HepG2 (cell line): Measurements from ENCODE around the gene MIR17HG. TPM values are rescaled to one million over a fixed set of nuclear protein-coding genes. Genes with fewer than 3 reads are reported as not detected.

Experiments used
- ATAC-seq: fragments of 200-7000 bp; cut with Tn5 transposase; 3 replicates; pipeline ENCODE4 v1.9.1; 2020; ENCODE audit warnings: mild to moderate bottlenecking, moderate library complexity
- BruUV-seq: library from RNA; stranded (reverse); fragments of 400-500 nt; replicated peaks from 2 replicates; lab custom pipeline; 2021; lab: Mats Ljungman, UMichigan
- CTCF ChIA-PET: fragments of 300-600 bp; formaldehyde crosslinking; extraction: SDS; loops from one replicate; lab custom pipeline; 2021; ENCODE audit warnings: low total read pairs, inconsistent platforms, low intra/inter-chr PET ratio; lab: Yijun Ruan, JAX
- POLR2A ChIA-PET: fragments of 350-600 bp; sonication (Branson Sonifier 250); formaldehyde crosslinking; loops from one replicate; lab custom pipeline; 2020; ENCODE audit warnings: antibody characterized with exemption, inconsistent platforms; lab: Yijun Ruan, JAX
- DNase-seq: peaks from one replicate; pipeline ENCODE4 v3.0.0-alpha.2; 2015; ENCODE audit warnings: low spot score
- FAIRE-seq: peaks from 3 replicates; lab custom pipeline; 2011; peaks lifted over from hg19 to GRCh38; lab: Jason Lieb, UNC
- H2AFZ ChIP-seq: one replicate; pipeline ENCODE4 v1.6.1; 2011; ENCODE audit warnings: low read length, inconsistent platforms
- H3K27ac ChIP-seq: fragments of 300-600 bp; 3 replicates; pipeline ENCODE4 v1.8.0; 2011; ENCODE audit warnings: mixed run types, mild to moderate bottlenecking, mixed read lengths, low read length, inconsistent platforms; ENCODE audit not compliant: insufficient read depth; ENCODE audit errors: extremely low read length
- H3K27me3 ChIP-seq, 2 experiments: fragments of 200-600 bp in 1 of 2; 2 replicates in 1 of 2; 3 replicates in 1 of 2; pipeline versions ENCODE4 v1.6.0 to v1.8.0; 2011; ENCODE audit warnings: low read length in 2 of 2, mild to moderate bottlenecking in 2 of 2, moderate library complexity in 2 of 2, inconsistent platforms in 1 of 2; ENCODE audit not compliant: insufficient read depth in 2 of 2, control insufficient read depth in 1 of 2
- H3K36me3 ChIP-seq, 2 experiments: fragments of 200-600 bp in 1 of 2; replicated peaks in 1 of 2; 2 replicates in 1 of 2; 3 replicates in 1 of 2; pipeline versions ENCODE4 v1.5.1 to v1.8.0; 2011; ENCODE audit warnings: low read length in 2 of 2, inconsistent platforms in 1 of 2; ENCODE audit not compliant: insufficient read depth in 2 of 2, control insufficient read depth in 1 of 2
- H3K4me1 ChIP-seq: 2 replicates; pipeline ENCODE4 v1.5.1; 2012; ENCODE audit warnings: low read length, inconsistent platforms; ENCODE audit not compliant: insufficient read depth
- H3K4me2 ChIP-seq: 2 replicates; pipeline ENCODE4 v1.6.0; 2011; ENCODE audit warnings: low read depth, low read length, inconsistent platforms
- H3K4me3 ChIP-seq, 3 experiments: fragments of 200-600 bp in 1 of 3; sonication (generic), shearing (Covaris generic) in 1 of 3; replicated peaks in 1 of 3; 2 replicates each; pipeline ENCODE4 v1.5.1; 2011 to 2016; ENCODE audit warnings: low read length in 3 of 3, inconsistent platforms in 2 of 3, low read depth in 2 of 3, mild to moderate bottlenecking in 2 of 3, control low read depth in 1 of 3, mixed read lengths in 1 of 3; ENCODE audit not compliant: insufficient read depth in 1 of 3
- H3K79me2 ChIP-seq: one replicate; pipeline ENCODE4 v1.6.1; 2011; ENCODE audit warnings: low read length, inconsistent platforms; ENCODE audit not compliant: insufficient read depth
- H3K9ac ChIP-seq: 2 replicates; pipeline ENCODE4 v1.6.0; 2011; ENCODE audit warnings: mild to moderate bottlenecking, low read depth, low read length, inconsistent platforms; ENCODE audit not compliant: insufficient read depth
- H3K9me3 ChIP-seq: 2 replicates; pipeline ENCODE4 v1.5.1; 2012; ENCODE audit warnings: mild to moderate bottlenecking, low read length
- H4K20me1 ChIP-seq: 2 replicates; pipeline ENCODE4 v1.6.0; 2011; ENCODE audit warnings: inconsistent platforms, mild to moderate bottlenecking, low read length, moderate library complexity; ENCODE audit not compliant: insufficient read depth
- ELF4 ChIP-seq: sonication (generic); formaldehyde crosslinking; IDR thresholded peaks from 2 replicates; pipeline ENCODE4 v1.5.0; 2020; ENCODE audit warnings: missing genetic modification reagents, mild to moderate bottlenecking, moderate library complexity, borderline replicate concordance
- ISX ChIP-seq: sonication (generic); formaldehyde crosslinking; conservative IDR thresholded peaks from 2 replicates; pipeline ENCODE4 v1.5.0; 2020; ENCODE audit warnings: missing genetic modification reagents
- MNT ChIP-seq: fragments of 450-650 bp; IDR thresholded peaks from 2 replicates; pipeline ENCODE4 v1.6.1; 2016
- MXD3 ChIP-seq: IDR thresholded peaks from 2 replicates; pipeline ENCODE4 v1.6.1; 2016; ENCODE audit warnings: mild to moderate bottlenecking, missing biosample characterization, missing genetic modification reagents
- PHB2 ChIP-seq: fragments of 450-650 bp; IDR thresholded peaks from 2 replicates; pipeline ENCODE4 v1.6.1; 2018; ENCODE audit not compliant: partially characterized antibody
- RBFOX2 ChIP-seq: fragments of 200-400 bp; formaldehyde crosslinking; IDR thresholded peaks from 2 replicates; pipeline ENCODE4 v1.6.1; 2017; ENCODE audit warnings: low read depth, mild to moderate bottlenecking, low read length
- RBM22 ChIP-seq: fragments of 200-400 bp; formaldehyde crosslinking; optimal IDR thresholded peaks from 2 replicates; pipeline ENCODE3; 2017; ENCODE audit warnings: mild to moderate bottlenecking, low read length, moderate library complexity
- SAFB2 ChIP-seq: sonication (generic); formaldehyde crosslinking; IDR thresholded peaks from 2 replicates; pipeline ENCODE4 v1.5.1; 2020; ENCODE audit warnings: missing genetic modification reagents, low read depth, mild to moderate bottlenecking, borderline replicate concordance
- U2AF2 ChIP-seq: fragments of 200-400 bp; formaldehyde crosslinking; IDR thresholded peaks from 2 replicates; pipeline ENCODE4 v1.6.1; 2017; ENCODE audit warnings: low read depth, mild to moderate bottlenecking, low read length
- ZNF296 ChIP-seq: sonication (generic); formaldehyde crosslinking; conservative IDR thresholded peaks from 2 replicates; pipeline ENCODE4 v1.5.0; 2020; ENCODE audit warnings: mild to moderate bottlenecking, missing genetic modification reagents
- ZSCAN22 ChIP-seq: sonication (generic); formaldehyde crosslinking; IDR thresholded peaks from 2 replicates; pipeline ENCODE4 v1.4.0; 2020; ENCODE audit warnings: mild to moderate bottlenecking, missing genetic modification reagents
- WGBS: methylation state at CpG from one replicate; pipeline ENCODE4 v1.1.6; 2017; ENCODE audit warnings: low lambda C conversion rate; 5-methylcytosine and 5-hydroxymethylcytosine counted together
- in situ Hi-C: cut with HindIII; loops from 2 replicates; pipeline ENCODE4 v1.10.0; 2017; ENCODE audit warnings: low pct_unique_long_range_greater_than_20kb; ENCODE audit not compliant: extremely low pct_ligation_motif_present
- intact Hi-C: fragments of 100-400 bp; cut with micrococcal nuclease; formaldehyde crosslinking; loops from one replicate; pipeline ENCODE4 v1.10.0; 2022; ENCODE audit not compliant: unreplicated experiment
- polyA plus RNA-seq, 8 experiments: library from polyadenylated mRNA; depleted of rRNA in 3 of 8; stranded (reverse) in 7 of 8; unstranded in 1 of 8; fragments of >200 nt; fragmentation: Illumina TruSeq in 4 of 8; extraction: Trizol in 4 of 8; gene quantifications; 2 replicates each; pipeline versions ENCODE4 v1.2.1 to v1.2.3, GENCODE V29; 2011 to 2016; ENCODE audit warnings: low read depth in 4 of 8, missing spikeins in 1 of 8, mixed read lengths in 1 of 8; ENCODE audit not compliant: insufficient read depth in 1 of 8
- total RNA-seq, 5 experiments: library from RNA; depleted of rRNA; stranded (reverse); fragments of >200 nt; fragmentation: Illumina TruSeq; extraction: Trizol; gene quantifications; 2 replicates each; pipeline ENCODE4 v1.2.3, GENCODE V29; 2016; ENCODE audit warnings: low read depth in 1 of 5

Gene MIR17HG
- total and polyA plus RNA-seq, 2 of the 13 experiments (the other 11 are each of a cell fraction or from before 2014, with no cell fraction given): 2.5 to 12.3 TPM

GRCh38 chr13:91348906-91349435, 1.5 kb downstream of the MIR17HG start (continued):
- TF ChIP-seq MXD3 (peak; percentile 49; the same call in 1 of the 2 replicates), U2AF2 (no peak), ISX (CRISPR knock-in tag) (no peak), ELF4 (CRISPR knock-in tag) (no peak), SAFB2 (no peak)

GRCh38 chr13:91349992-91350911, 2.8 kb downstream of the MIR17HG start:
- H3K9ac ChIP-seq: peak overlapping the region; percentile 72
- TF ChIP-seq ZNF296 (CRISPR knock-in tag): no peak
- peak; percentile 31; the same call in 1 of the 2 replicates for TF ChIP-seq RBFOX2
- 0 out of 2 replicates have a peak, but pooled peaks have one; percentile 34 for TF ChIP-seq ZSCAN22 (CRISPR knock-in tag)
- TF ChIP-seq PHB2: no peak
- TF ChIP-seq MNT: peak; percentile 73
- TF ChIP-seq RBM22: peak; percentile 5
- FAIRE-seq (no peak), ATAC-seq (no peak), DNase-seq (no peak)
- ChIA-PET POLR2A (no interaction called here), CTCF (no interaction called here)
- no peaks in the 10 kb centered on the region for H3K9me3 ChIP-seq
- in situ Hi-C loops (no loop called here), intact Hi-C loops (loop anchor here (2.0 kb wide), 2 partner anchors 13 to 57 kb away; no protein-coding TSS in a partner anchor)
- peaks cover 58% of the 10 kb centered on the region for H4K20me1 ChIP-seq
- H3K36me3 ChIP-seq: peaks cover 9 to 58% of the 10 kb centered on the region in 2 experiments; a peak in 4 of 5 replicates
- H3K27me3 ChIP-seq: peaks cover 0 to 16% of the 10 kb centered on the region in 2 experiments; a peak in 4 of 5 replicates
- peak overlapping the region; percentile 70 for H3K27ac ChIP-seq
- H3K4me1 ChIP-seq: peaks cover 64% of the 10 kb centered on the region
- peak overlapping the region; percentile 79 for H3K4me2 ChIP-seq
- no TSS peak for BruUV-seq
- no peak overlapping the region for H2AFZ ChIP-seq
- 27% methylated on average over 5 of the region's 5 CpGs for WGBS
- H3K79me2 ChIP-seq: peaks cover 46% of the 10 kb centered on the region
- H3K4me3 ChIP-seq: peak overlapping the region; percentile 77 to 88 (median 78); a peak in 5 of 6 replicates
